DMS114 treated with DMSO at 0.1 percent for 48 hours (cell line): ENCODE measurements around the gene KIFC3.
"Not testable (repeated sequence)": the region's sequence is repeated elsewhere in the genome, so short reads cannot be mapped to it uniquely, and the experiment has no call there.

ENCODE experiments used
- DNase-seq: peaks from one replicate; lab custom pipeline; 2025; ENCODE audit not compliant: unreplicated experiment; lab: John Stamatoyannopoulos, UW

Gene KIFC3

GRCh38 chr16:57755061-57755684 lies 47.1 kb downstream of the KIFC3 start:
- no peak for DNase-seq

- no peak for DNase-seq
Measured at GRCh38 chr16:57754354-57755060, 47.8 kb downstream of the KIFC3 start.

- no peak for DNase-seq
Measured at GRCh38 chr16:57753448-57754353, 48.6 kb downstream of the KIFC3 start.

- DNase-seq = no peak
Measured at GRCh38 chr16:57752581-57753447, 49.5 kb downstream of the KIFC3 start.

GRCh38 chr16:57752203-57752580 lies 50.1 kb downstream of the KIFC3 start:
- no peak for DNase-seq

GRCh38 chr16:57751539-57752202 lies 50.6 kb downstream of the KIFC3 start:
- DNase-seq = no peak

GRCh38 chr16:57750796-57751538 lies 51.3 kb downstream of the KIFC3 start:
- no peak for DNase-seq

GRCh38 chr16:57749856-57750452 lies 52.3 kb downstream of the KIFC3 start:
- DNase-seq = no peak

- no peak for DNase-seq
Measured at GRCh38 chr16:57749101-57749692, 53.1 kb downstream of the KIFC3 start.

- DNase-seq = no peak
Measured at GRCh38 chr16:57748596-57748995, 53.7 kb downstream of the KIFC3 start.

- DNase-seq = no peak
Measured at GRCh38 chr16:57747996-57748395, 54.3 kb downstream of the KIFC3 start.

- no peak for DNase-seq
Measured at GRCh38 chr16:57747496-57747895, 54.8 kb downstream of the KIFC3 start.

- DNase-seq = no peak
Measured at GRCh38 chr16:57747091-57747490, 55.2 kb downstream of the KIFC3 start.

- not testable (repeated sequence) for DNase-seq
Measured at GRCh38 chr16:57746316-57746715, 56.0 kb downstream of the KIFC3 start.

GRCh38 chr16:57745768-57746167 lies 56.5 kb downstream of the KIFC3 start:
- no peak for DNase-seq

- no peak for DNase-seq
Measured at GRCh38 chr16:57744642-57744903, 57.7 kb downstream of the KIFC3 start.

- no peak for DNase-seq
Measured at GRCh38 chr16:57743886-57744641, 58.2 kb downstream of the KIFC3 start.

- no peak for DNase-seq
Measured at GRCh38 chr16:57743458-57743857, 58.8 kb downstream of the KIFC3 start.
